GM23338 (cell line): ENCODE results near the gene ZNF536. TPM values are rescaled to one million over a fixed set of nuclear protein-coding genes. Genes with fewer than 3 reads are reported as not detected.

Experiments
- ATAC-seq: fragments of 200-7000 bp; cut with Tn5 transposase; 3 replicates; pipeline ENCODE4 v1.9.1; 2020
- DNase-seq: peaks from one replicate; pipeline ENCODE4 v3.0.0-alpha.2; 2015; ENCODE audit warnings: low spot score
- H2AFZ ChIP-seq: fragments of 200-600 bp; sonication (generic); 2 replicates; pipeline ENCODE4 v1.8.0; 2016; ENCODE audit warnings: antibody characterized with exemption, mild to moderate bottlenecking, moderate library complexity
- H3F3A ChIP-seq: fragments of 200-600 bp; sonication (generic); replicated peaks from 2 replicates; pipeline ENCODE4 v1.8.0; 2017; ENCODE audit warnings: antibody characterized with exemption, mixed run types, low read depth
- H3K27ac ChIP-seq: fragments of 200-600 bp; sonication (generic); 2 replicates; pipeline ENCODE4 v1.6.1; 2016; ENCODE audit warnings: low read depth
- H3K27me3 ChIP-seq: fragments of 200-600 bp; sonication (generic); 2 replicates; pipeline ENCODE4 v1.8.0; 2016; ENCODE audit warnings: mild to moderate bottlenecking, mixed run types, moderate library complexity; ENCODE audit not compliant: insufficient read depth
- H3K36me3 ChIP-seq: fragments of 200-600 bp; sonication (generic); 2 replicates; pipeline ENCODE4 v1.8.0; 2016; ENCODE audit warnings: mild to moderate bottlenecking; ENCODE audit not compliant: insufficient read depth
- H3K4me1 ChIP-seq: fragments of 200-600 bp; sonication (generic); 2 replicates; pipeline ENCODE4 v1.8.0; 2016; ENCODE audit warnings: mild to moderate bottlenecking, moderate library complexity; ENCODE audit not compliant: insufficient read depth
- H3K4me2 ChIP-seq: fragments of 200-600 bp; sonication (generic); 2 replicates; pipeline ENCODE4 v1.7.1; 2017; ENCODE audit warnings: mixed run types
- H3K4me3 ChIP-seq: fragments of 200-600 bp; sonication (generic); 2 replicates; pipeline ENCODE4 v1.6.1; 2016; ENCODE audit warnings: mixed run types
- H3K79me2 ChIP-seq: fragments of 200-600 bp; sonication (generic); replicated peaks from 2 replicates; pipeline ENCODE4 v1.8.0; 2017; ENCODE audit warnings: mild to moderate bottlenecking; ENCODE audit not compliant: insufficient read depth
- H3K9me2 ChIP-seq: fragments of 200-600 bp; sonication (generic); 2 replicates; pipeline ENCODE4 v1.8.0; 2017; ENCODE audit not compliant: insufficient read depth
- H4K20me1 ChIP-seq: fragments of 200-600 bp; sonication (generic); replicated peaks from 2 replicates; pipeline ENCODE4 v1.8.0; 2017; ENCODE audit warnings: mild to moderate bottlenecking; ENCODE audit not compliant: insufficient read depth
- H3K27ac Mint-ChIP-seq: 2 replicates; pipeline ENCODE4 v1.8.0; 2020; ENCODE audit warnings: inconsistent platforms, mild to moderate bottlenecking, moderate library complexity, mixed read lengths
- H3K27me3 Mint-ChIP-seq: 3 replicates; pipeline ENCODE4 v1.8.0; 2022; ENCODE audit warnings: low read depth, mild to moderate bottlenecking, moderate library complexity, mixed read lengths, inconsistent platforms; ENCODE audit not compliant: insufficient read depth, poor library complexity
- H3K36me3 Mint-ChIP-seq: 3 replicates; pipeline ENCODE4 v1.8.0; 2021; ENCODE audit warnings: low read depth, mild to moderate bottlenecking, inconsistent platforms, moderate library complexity, mixed read lengths
- H3K4me1 Mint-ChIP-seq: 3 replicates; pipeline ENCODE4 v1.8.0; 2020; ENCODE audit warnings: mild to moderate bottlenecking, inconsistent platforms, mixed read lengths
- H3K4me3 Mint-ChIP-seq: 3 replicates; pipeline ENCODE4 v1.8.0; 2021; ENCODE audit warnings: moderate library complexity, mild to moderate bottlenecking, inconsistent platforms, mixed read lengths
- H3K9me3 Mint-ChIP-seq: 3 replicates; pipeline ENCODE4 v1.8.0; 2020; ENCODE audit warnings: moderate library complexity, mild to moderate bottlenecking, inconsistent platforms, mixed read lengths
- ETS1 ChIP-seq: IDR thresholded peaks from 2 replicates; pipeline ENCODE4 v1.6.1; 2016; ENCODE audit warnings: antibody characterized with exemption
- EZH2 ChIP-seq: fragments of 200-600 bp; sonication (generic); IDR thresholded peaks from one replicate; pipeline ENCODE4 v1.8.0; 2017; ENCODE audit warnings: antibody characterized with exemption, mild to moderate bottlenecking, low read depth; ENCODE audit not compliant: unreplicated experiment
- EZH2phosphoT487 ChIP-seq: fragments of 200-600 bp; sonication (generic); IDR thresholded peaks from one replicate; pipeline ENCODE4 v1.8.1; 2018; ENCODE audit warnings: antibody characterized with exemption; ENCODE audit not compliant: unreplicated experiment
- JUNB ChIP-seq: IDR thresholded peaks from one replicate; pipeline ENCODE4 v1.6.1; 2016; ENCODE audit warnings: antibody characterized with exemption; ENCODE audit not compliant: unreplicated experiment
- NANOG ChIP-seq: IDR thresholded peaks from 2 replicates; pipeline ENCODE4 v1.6.1; 2016; ENCODE audit warnings: antibody characterized with exemption, borderline replicate concordance
- ZNF331 ChIP-seq: fragments of 250-450 bp; sonication (Bioruptor Pico); IDR thresholded peaks from 2 replicates; pipeline ENCODE4 v1.5.0; 2020; ENCODE audit warnings: low read depth, mild to moderate bottlenecking, moderate library complexity
- ZNF462 ChIP-seq: fragments of 250-450 bp; sonication (Bioruptor Pico); IDR thresholded peaks from 2 replicates; pipeline ENCODE4 v1.5.0; 2020; ENCODE audit warnings: mild to moderate bottlenecking, moderate library complexity
- polyA plus RNA-seq: library from polyadenylated mRNA; unstranded; fragments of >200 nt; fragmentation: Nextera tagmentation; extraction: Ambion mirVana; gene quantifications from 2 replicates; pipeline ENCODE4 v1.2.1, GENCODE V29; 2016
- total RNA-seq: library from RNA; depleted of rRNA; stranded (reverse); fragments of >200 nt; shearing (Covaris generic); gene quantifications from 2 replicates; pipeline ENCODE4 v1.2.3, GENCODE V29; 2014

ZNF536 gene
- total and polyA plus RNA-seq, 2 experiments from 2014 or later, result 0.07 TPM; not detected in 1

- Histone ChIP-seq H3F3A (no peaks in the 10 kb centered on the region), H3K9me2 (peaks cover 10% of the 10 kb centered on the region; the same call in 1 of the 2 replicates), H3K4me2 (no peak overlapping the region), H3K79me2 (no peaks in the 10 kb centered on the region), H3K36me3 (no peaks in the 10 kb centered on the region), H3K4me1 (peaks cover 4% of the 10 kb centered on the region; the same call in 1 of the 2 replicates), H3K4me3 (no peak overlapping the region), H4K20me1 (no peaks in the 10 kb centered on the region), H2AFZ (no peak overlapping the region), H3K27ac (no peak overlapping the region), H3K27me3 (no peaks in the 10 kb centered on the region)
- H3K4me3 Mint-ChIP-seq, result no peak overlapping the region
- ATAC-seq, result no peak
- no peak for TF ChIP-seq ETS1
- TF ChIP-seq EZH2, result no peak
- TF ChIP-seq ZNF331 (CRISPR knock-in tag), result no peak
- no peak for TF ChIP-seq EZH2phosphoT487
- no peak for TF ChIP-seq ZNF462
- no peak for TF ChIP-seq NANOG
- TF ChIP-seq JUNB, result no peak
- H3K36me3 Mint-ChIP-seq, result no peaks in the 10 kb centered on the region
- peaks cover 6% of the 10 kb centered on the region for H3K27me3 Mint-ChIP-seq
- no peak for DNase-seq
- H3K4me1 Mint-ChIP-seq, result peaks cover 28% of the 10 kb centered on the region
- peaks cover 5% of the 10 kb centered on the region; the same call in 2 of the 3 replicates for H3K9me3 Mint-ChIP-seq
- no peak overlapping the region for H3K27ac Mint-ChIP-seq
These were observed 175.1 kb downstream of the ZNF536 start for GRCh38 chr19:30547246-30547645.
